OCI-LY7 (cell line): Measurements from ENCODE around the gene LATS2.

ENCODE experiments used
- CTCF ChIP-seq: fragments of 200-600 bp; sonication (generic); conservative IDR thresholded peaks from 2 replicates; pipeline ENCODE4 v1.5.1; 2014; ENCODE audit warnings: mild to moderate bottlenecking, antibody characterized with exemption, low read length, moderate library complexity, mixed read lengths
- EZH2phosphoT487 ChIP-seq: fragments of 200-600 bp; sonication (generic); IDR thresholded peaks from 2 replicates; pipeline ENCODE4 v1.6.1; 2018; ENCODE audit warnings: low read depth, borderline replicate concordance, mild to moderate bottlenecking, mixed run types, antibody characterized with exemption, low read length, moderate library complexity, mixed read lengths

DNA sequence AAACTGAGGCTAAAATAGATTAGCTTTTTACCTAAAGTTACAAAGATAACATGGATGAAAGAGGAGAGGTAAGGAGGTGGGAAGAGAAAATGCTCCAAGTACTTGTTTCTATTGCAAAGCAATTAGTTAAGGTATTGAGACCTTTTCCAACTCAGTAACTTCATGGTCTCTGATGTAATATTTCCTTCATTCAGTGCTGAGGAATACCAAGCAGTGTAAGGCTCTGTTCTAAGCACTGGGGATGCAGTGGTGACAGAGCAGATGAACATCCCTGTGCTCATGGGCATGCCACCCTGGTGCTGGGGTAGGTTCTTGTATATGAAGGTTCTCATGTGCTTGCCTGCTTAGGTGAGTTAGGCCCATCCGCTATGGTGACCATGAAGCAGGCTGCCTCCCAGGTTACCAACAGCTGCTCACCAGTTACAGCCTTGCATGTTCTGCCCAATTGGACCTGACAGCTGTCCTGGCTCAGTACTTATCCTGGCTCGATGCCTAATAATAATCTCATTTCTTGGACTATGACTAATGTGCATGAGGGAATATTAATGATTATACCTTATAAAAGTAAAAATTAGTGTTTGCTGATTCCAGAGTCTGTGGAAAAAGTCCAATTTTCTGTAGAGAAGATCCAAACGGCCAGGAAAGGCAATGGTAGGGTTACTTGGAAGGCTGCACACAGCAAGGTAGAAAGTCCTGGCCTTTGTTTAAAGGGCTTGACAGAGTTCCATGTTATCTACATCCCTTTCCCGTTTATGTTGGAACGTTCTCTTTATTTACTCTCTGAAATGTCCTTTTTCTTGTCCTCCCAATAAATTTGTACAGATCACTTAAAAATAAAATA lies 48.3 kb downstream of the LATS2 start:
- no peak for TF ChIP-seq CTCF
- TF ChIP-seq EZH2phosphoT487 = no peak
